B cell (primary cell): ENCODE measurements around the gene PFDN6. TPM values are rescaled to one million over a fixed set of nuclear protein-coding genes. Genes with fewer than 3 reads are reported as not detected.

ENCODE experiments used
- ATAC-seq: fragments of 200-7000 bp; cut with Tn5 transposase; one replicate; pipeline ENCODE4 v1.10.0; 2021; ENCODE audit warnings: low read depth, mild to moderate bottlenecking, moderate number of reproducible peaks, moderate library complexity
- CTCF ChIA-PET: fragments of 350-600 bp; sonication (Branson Sonifier 250); formaldehyde crosslinking; loops from one replicate; lab custom pipeline; 2021; ENCODE audit warnings: antibody characterized with exemption, inconsistent platforms; lab: Charles Lee
- POLR2A ChIA-PET: fragments of 350-600 bp; sonication (Branson Sonifier 250); formaldehyde crosslinking; loops from one replicate; lab custom pipeline; 2021; ENCODE audit warnings: antibody characterized with exemption; lab: Charles Lee
- DNase-seq: peaks from one replicate; pipeline ENCODE4 v3.0.0; 2013
- H2AFZ ChIP-seq: 2 replicates; pipeline ENCODE4 v1.6.1; 2012; ENCODE audit warnings: mild to moderate bottlenecking, low read depth, low read length; ENCODE audit not compliant: insufficient read depth, poor library complexity, severe bottlenecking
- H3K27ac ChIP-seq, 2 donors: 1 replicate in 1 of 2; 2 replicates in 1 of 2; pipeline ENCODE4 v1.5.1; 2012 to 2013; ENCODE audit warnings: low read length in 2 of 2, mild to moderate bottlenecking in 2 of 2, moderate library complexity in 1 of 2
- H3K27me3 ChIP-seq, 4 experiments: fragments of 200-600 bp in 1 of 4; sonication (generic) in 1 of 4; replicated peaks in 1 of 4; 1 replicate in 2 of 4; 2 replicates in 2 of 4; pipeline versions ENCODE4 v1.6.1 to v1.7.0; 2013 to 2016; ENCODE audit warnings: low read length in 3 of 4, mild to moderate bottlenecking in 2 of 4, mixed read lengths in 1 of 4, moderate library complexity in 1 of 4; ENCODE audit not compliant: insufficient read depth in 4 of 4, control insufficient read depth in 3 of 4; ENCODE audit errors: control extremely low read depth in 1 of 4
- H3K36me3 ChIP-seq, 2 experiments: replicated peaks in 1 of 2; 1 replicate in 1 of 2; 2 replicates in 1 of 2; pipeline versions ENCODE4 v1.6.1 to v1.7.1; 2013; ENCODE audit warnings: low read length in 1 of 2; ENCODE audit not compliant: insufficient read depth in 2 of 2, control insufficient read depth in 1 of 2; ENCODE audit errors: control extremely low read depth in 1 of 2, extremely low read depth in 1 of 2
- H3K4me1 ChIP-seq, 2 donors: fragments of 200-600 bp in 1 of 2; sonication (generic) in 1 of 2; 1 replicate in 1 of 2; 2 replicates in 1 of 2; pipeline versions ENCODE4 v1.5.1 to v1.6.1; 2013 to 2017; ENCODE audit warnings: low read length in 2 of 2; ENCODE audit not compliant: control insufficient read depth in 2 of 2, insufficient read depth in 2 of 2
- H3K4me2 ChIP-seq: replicated peaks from 2 replicates; pipeline ENCODE3; 2012; ENCODE audit warnings: mild to moderate bottlenecking, low read depth, low read length; ENCODE audit not compliant: poor library complexity, severe bottlenecking
- H3K4me3 ChIP-seq, 5 experiments: fragments of 200-600 bp in 1 of 5; sonication (generic) in 1 of 5; 1 replicate in 3 of 5; 2 replicates in 2 of 5; pipeline versions ENCODE4 v1.5.1 to v1.7.0; 2011 to 2016; ENCODE audit warnings: low read length in 4 of 5, mild to moderate bottlenecking in 4 of 5, low read depth in 2 of 5, control low read depth in 1 of 5, moderate library complexity in 1 of 5; ENCODE audit not compliant: insufficient read depth in 1 of 5; ENCODE audit errors: control extremely low read depth in 1 of 5, extremely low read depth in 1 of 5
- H3K79me2 ChIP-seq: fragments of 200-600 bp; sonication (generic); one replicate; pipeline ENCODE4 v1.6.0; 2016; ENCODE audit warnings: low read length; ENCODE audit not compliant: control insufficient read depth, insufficient read depth
- H3K9ac ChIP-seq: fragments of 200-600 bp; sonication (generic); 2 replicates; pipeline ENCODE4 v1.6.1; 2017; ENCODE audit warnings: mild to moderate bottlenecking, low read length, moderate library complexity
- H3K9me3 ChIP-seq, 3 donors: one replicate each; pipeline versions ENCODE4 v1.6.1 to v1.7.1; 2013; ENCODE audit warnings: low read length in 2 of 3; ENCODE audit not compliant: control insufficient read depth in 2 of 3, insufficient read depth in 1 of 3; ENCODE audit errors: control extremely low read depth in 1 of 3
- H4K20me1 ChIP-seq: 2 replicates; pipeline ENCODE4 v1.6.0; 2012; ENCODE audit warnings: mild to moderate bottlenecking, low read length; ENCODE audit not compliant: insufficient read depth, control insufficient read depth, poor library complexity, severe bottlenecking
- H3K27ac Mint-ChIP-seq: one replicate; pipeline ENCODE4 v1.8.0; 2021; ENCODE audit warnings: mixed read lengths
- H3K27me3 Mint-ChIP-seq: one replicate; pipeline ENCODE4 v1.8.0; 2021; ENCODE audit warnings: mixed read lengths
- H3K4me1 Mint-ChIP-seq: one replicate; pipeline ENCODE4 v1.8.0; 2021; ENCODE audit warnings: mixed read lengths
- H3K4me3 Mint-ChIP-seq: one replicate; pipeline ENCODE4 v1.8.0; 2021; ENCODE audit warnings: mixed read lengths
- H3K9me3 Mint-ChIP-seq: one replicate; pipeline ENCODE4 v1.8.0; 2022; ENCODE audit warnings: mixed read lengths; ENCODE audit not compliant: insufficient read depth
- CTCF ChIP-seq: fragments of 200-600 bp; IDR thresholded peaks from one replicate; pipeline ENCODE4 v1.8.0; 2022; ENCODE audit warnings: antibody characterized with exemption, mild to moderate bottlenecking
- EZH2 ChIP-seq: IDR thresholded peaks from 2 replicates; pipeline ENCODE4 v1.6.1; 2012; ENCODE audit warnings: borderline replicate concordance, low read depth, mild to moderate bottlenecking, moderate library complexity, low read length; ENCODE audit not compliant: insufficient read depth, poor library complexity, severe bottlenecking
- WGBS: methylation state at CpG from one replicate; pipeline ENCODE4 v1.1.5; 2013; ENCODE audit warnings: missing lambda C conversion rate; ENCODE audit not compliant: insufficient coverage; 5-methylcytosine and 5-hydroxymethylcytosine counted together
- intact Hi-C: fragments of 100-400 bp; cut with micrococcal nuclease; formaldehyde crosslinking; loops from one replicate; pipeline ENCODE4 v1.10.0; 2022
- polyA plus RNA-seq: library from polyadenylated mRNA; depleted of rRNA; stranded (reverse); fragments of >200 nt; gene quantifications from 2 replicates; pipeline ENCODE4 v1.2.3, GENCODE V29; 2012
- total RNA-seq, 2 donors: library from RNA; stranded (reverse); fragments of 120-200 nt in 1 of 2; gene quantifications; 1 replicate in 1 of 2; 2 replicates in 1 of 2; pipeline versions ENCODE4 v1.2.3 to v1.2.4, GENCODE V29; 2013 to 2022

Gene PFDN6
- total and polyA plus RNA-seq, 2 donors (not counting 1 experiment from before 2014, with no cell fraction given) = 33.2 to 51.1 TPM

GRCh38 chr6:33289784-33290315, 449 bp downstream of the PFDN6 start:
- no peak for DNase-seq
- H3K4me2 ChIP-seq = peak overlapping the region; percentile 77
- ATAC-seq = no peak
- peak overlapping the region; percentile 78 to 99 (median 86) for H3K4me3 ChIP-seq
- ChIA-PET CTCF (interaction anchor here (0.9 to 2.6 kb wide), 11 partner anchors 9 to 143 kb away, joined by 3 to 17 read pairs (median 8); partner anchors contain the start of genes B3GALT4, RGL2, RPS18 and VPS52), POLR2A (interaction anchor here (1.1 to 3.4 kb wide), 7 partner anchors 8 to 35 kb away, joined by 5 to 39 read pairs (median 15); partner anchors contain the start of genes B3GALT4, RGL2, RPS18 and TAPBP)
- 0% methylated on average over 5 of the region's 14 CpGs for WGBS
- no peaks in the 10 kb centered on the region for H3K27me3 ChIP-seq
- peak overlapping the region; percentile 96 for H2AFZ ChIP-seq
- H3K4me3 Mint-ChIP-seq = peak overlapping the region; percentile 93
- peak overlapping the region; percentile 86 for H3K27ac Mint-ChIP-seq
- peak overlapping the region; percentile 79 for H3K9ac ChIP-seq
- peaks cover 19 to 25% of the 10 kb centered on the region in 2 donors for H3K4me1 ChIP-seq
- TF ChIP-seq CTCF (no peak), EZH2 (no peak)
- no peaks in the 10 kb centered on the region for H3K27me3 Mint-ChIP-seq
- peak overlapping the region; percentile 42 to 68 for H3K27ac ChIP-seq
- H4K20me1 ChIP-seq = no peaks in the 10 kb centered on the region
- no peaks in the 10 kb centered on the region for H3K9me3 Mint-ChIP-seq
- H3K79me2 ChIP-seq = peaks cover 41% of the 10 kb centered on the region
- H3K36me3 ChIP-seq = peaks cover 0 to 59% of the 10 kb centered on the region in 2 experiments
- peaks cover 38% of the 10 kb centered on the region for H3K4me1 Mint-ChIP-seq
- intact Hi-C loops = loop anchor here (1.0 to 2.0 kb wide), 10 partner anchors 9 to 120 kb away; partner anchors contain the start of genes B3GALT4, KIFC1, RPS18 and RXRB
- H3K9me3 ChIP-seq = no peaks in the 10 kb centered on the region

GRCh38 chr6:33290459-33290858, 1.1 kb downstream of the PFDN6 start:
- peaks cover 5% of the 10 kb centered on the region for H4K20me1 ChIP-seq
- H3K9ac ChIP-seq = no peak overlapping the region
- Mint-ChIP-seq H3K9me3 (no peaks in the 10 kb centered on the region), H3K4me3 (peak overlapping the region; percentile 93), H3K27me3 (no peaks in the 10 kb centered on the region), H3K27ac (peak overlapping the region; percentile 86), H3K4me1 (peaks cover 38% of the 10 kb centered on the region)
- peaks cover 0 to 62% of the 10 kb centered on the region in 2 experiments for H3K36me3 ChIP-seq
- POLR2A ChIA-PET = interaction anchor here (1.6 to 3.4 kb wide), 5 partner anchors 9 to 19 kb away, joined by 5 to 39 read pairs (median 22); partner anchors contain the start of genes B3GALT4, RGL2, RPS18 and VPS52
- peak overlapping the region in 1 of 5 experiments; percentile 99 for H3K4me3 ChIP-seq
- intact Hi-C loops = no loop called here
- DNase-seq = no peak
- TF ChIP-seq EZH2 (no peak), CTCF (no peak)
- WGBS = 78% methylated on average over 6 of the region's 7 CpGs
- peak overlapping the region; percentile 77 for H3K4me2 ChIP-seq
- H2AFZ ChIP-seq = no peak overlapping the region
- H3K4me1 ChIP-seq = peaks cover 19 to 25% of the 10 kb centered on the region in 2 donors
- peak overlapping the region in 1 of 2 donors; percentile 68 for H3K27ac ChIP-seq
- H3K9me3 ChIP-seq = no peaks in the 10 kb centered on the region
- ATAC-seq = no peak
- peaks cover 41% of the 10 kb centered on the region for H3K79me2 ChIP-seq
- no peaks in the 10 kb centered on the region for H3K27me3 ChIP-seq
- CTCF ChIA-PET = interaction anchor here (0.7 to 2.5 kb wide), 3 partner anchors 13 to 142 kb away, joined by 3 to 15 read pairs (median 3); partner anchors contain the start of genes B3GALT4, RPS18 and VPS52
